ENCODE measurements around the gene NEK10.

Gene NEK10

GRCh38 chr3:27376109-27376772, 7.1 kb upstream of the NEK10 start:
- Histone ChIP-seq H3K27ac (ENCODE audit: poor library complexity, severe bottlenecking) (no peak overlapping the region), H3K4me3 (ENCODE audit: severe bottlenecking) (no peak overlapping the region), H3K4me1 (ENCODE audit: insufficient read depth, poor library complexity, severe bottlenecking) (no peaks in the 10 kb centered on the region), H3K36me3 (ENCODE audit: low read depth) (peaks cover 78% of the 10 kb centered on the region), H3K27me3 (ENCODE audit: insufficient read depth, poor library complexity, severe bottlenecking) (no peaks in the 10 kb centered on the region), H3K9me3 (ENCODE audit: severe bottlenecking) (no peaks in the 10 kb centered on the region)
- no peak for ATAC-seq (ENCODE audit: low read depth)
- TF ChIP-seq CTCF (IDR thresholded peaks at IDR 0.05; ENCODE audit: poor library complexity, severe bottlenecking) = no peak
- DNase-seq (ENCODE audit: low spot score) = no peak

- Histone ChIP-seq H3K36me3 (ENCODE audit: low read depth) (no peaks in the 10 kb centered on the region), H3K27me3 (ENCODE audit: insufficient read depth, poor library complexity, severe bottlenecking) (no peaks in the 10 kb centered on the region), H3K9me3 (ENCODE audit: severe bottlenecking) (no peaks in the 10 kb centered on the region), H3K4me1 (ENCODE audit: insufficient read depth, poor library complexity, severe bottlenecking) (no peaks in the 10 kb centered on the region), H3K4me3 (ENCODE audit: severe bottlenecking) (no peak overlapping the region), H3K27ac (ENCODE audit: poor library complexity, severe bottlenecking) (no peak overlapping the region)
- ATAC-seq (ENCODE audit: low read depth) (no peak), DNase-seq (ENCODE audit: low spot score) (no peak)
- no peak for TF ChIP-seq CTCF (IDR thresholded peaks at IDR 0.05; ENCODE audit: poor library complexity, severe bottlenecking)
These were observed 3.1 kb downstream of the NEK10 start for GRCh38 chr3:27366062-27366591.

GRCh38 chr3:27360113-27361078, 8.8 kb downstream of the NEK10 start:
- Histone ChIP-seq H3K4me3 (ENCODE audit: severe bottlenecking) (no peak overlapping the region), H3K9me3 (ENCODE audit: severe bottlenecking) (no peaks in the 10 kb centered on the region), H3K4me1 (ENCODE audit: insufficient read depth, poor library complexity, severe bottlenecking) (no peaks in the 10 kb centered on the region), H3K36me3 (ENCODE audit: low read depth) (no peaks in the 10 kb centered on the region), H3K27me3 (ENCODE audit: insufficient read depth, poor library complexity, severe bottlenecking) (no peaks in the 10 kb centered on the region), H3K27ac (ENCODE audit: poor library complexity, severe bottlenecking) (no peak overlapping the region)
- no peak for TF ChIP-seq CTCF (IDR thresholded peaks at IDR 0.05; ENCODE audit: poor library complexity, severe bottlenecking)
- DNase-seq (ENCODE audit: low spot score) = no peak
- peak; percentile 81 for ATAC-seq (ENCODE audit: low read depth)

GRCh38 chr3:27358372-27358771, 10.8 kb downstream of the NEK10 start:
- Histone ChIP-seq H3K4me3 (ENCODE audit: severe bottlenecking) (no peak overlapping the region), H3K9me3 (ENCODE audit: severe bottlenecking) (no peaks in the 10 kb centered on the region), H3K4me1 (ENCODE audit: insufficient read depth, poor library complexity, severe bottlenecking) (peaks cover under 1% of the 10 kb centered on the region), H3K27ac (ENCODE audit: poor library complexity, severe bottlenecking) (no peak overlapping the region), H3K27me3 (ENCODE audit: insufficient read depth, poor library complexity, severe bottlenecking) (no peaks in the 10 kb centered on the region), H3K36me3 (ENCODE audit: low read depth) (no peaks in the 10 kb centered on the region)
- TF ChIP-seq CTCF (IDR thresholded peaks at IDR 0.05; ENCODE audit: poor library complexity, severe bottlenecking) = no peak
- ATAC-seq (ENCODE audit: low read depth) = no peak
- no peak for DNase-seq (ENCODE audit: low spot score)
